ENCODE measurements around the gene UNC119B. TPM values are rescaled to one million over a fixed set of nuclear protein-coding genes. Genes with fewer than 3 reads are reported as not detected.

UNC119B gene
- total RNA-seq, 1 donor from 2014 or later: 20.6 TPM

- intact Hi-C loops (cut with micrococcal nuclease): no loop called here
These were observed 28.2 kb downstream of the UNC119B start for GRCh38 chr12:120738252-120739030.

DNA sequence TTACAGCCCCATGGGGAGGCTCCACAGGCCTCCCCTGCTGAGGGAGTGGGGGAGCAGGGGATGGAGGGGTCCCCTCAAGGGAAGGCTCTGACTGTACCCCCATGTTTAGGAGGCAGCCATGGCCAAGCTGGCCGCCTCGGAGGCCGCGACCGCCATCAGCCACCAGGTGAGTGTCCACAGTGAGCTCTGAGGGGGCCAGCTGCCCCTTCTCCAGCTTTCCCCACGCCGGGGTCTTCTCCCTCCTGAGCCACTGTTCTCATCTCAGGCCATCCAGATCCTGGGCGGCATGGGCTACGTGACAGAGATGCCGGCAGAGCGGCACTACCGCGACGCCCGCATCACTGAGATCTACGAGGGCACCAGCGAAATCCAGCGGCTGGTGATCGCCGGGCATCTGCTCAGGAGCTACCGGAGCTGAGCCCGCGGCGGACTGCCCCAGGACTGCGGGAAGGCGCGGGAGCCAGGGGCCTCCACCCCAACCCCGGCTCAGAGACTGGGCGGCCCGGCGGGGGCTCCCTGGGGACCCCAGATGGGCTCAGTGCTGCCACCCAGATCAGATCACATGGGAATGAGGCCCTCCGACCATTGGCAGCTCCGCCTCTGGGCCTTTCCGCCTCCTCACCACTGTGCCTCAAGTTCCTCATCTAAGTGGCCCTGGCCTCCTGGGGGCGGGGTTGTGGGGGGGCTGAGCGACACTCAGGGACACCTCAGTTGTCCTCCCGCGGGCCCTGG, 28.9 kb downstream of the UNC119B start:
- intact Hi-C loops (cut with micrococcal nuclease): no loop called here

- intact Hi-C loops (cut with micrococcal nuclease): no loop called here
These were observed 29.8 kb downstream of the UNC119B start for GRCh38 chr12:120739821-120740613.

DNA sequence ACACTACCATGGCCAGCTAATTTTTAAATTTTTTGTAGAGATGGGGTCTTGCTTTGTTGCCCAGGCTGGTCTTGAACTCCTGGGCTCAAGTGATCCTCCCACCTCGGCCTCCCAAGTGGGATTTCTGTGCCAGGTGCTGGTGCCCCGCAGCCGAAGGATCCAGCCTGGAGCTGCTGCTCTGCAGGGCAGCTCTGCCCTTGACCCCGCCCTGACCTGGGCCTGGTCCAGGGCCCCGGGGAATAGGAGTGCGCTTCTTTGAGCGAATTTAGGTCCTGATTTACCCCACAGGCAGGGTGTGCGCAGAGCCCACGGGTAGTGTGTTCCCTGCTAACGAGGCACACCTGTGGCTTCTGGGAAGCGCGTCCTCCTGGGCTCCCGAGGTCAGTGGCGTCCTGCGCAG, 30.6 kb downstream of the UNC119B start:
- intact Hi-C loops (cut with micrococcal nuclease): no loop called here

DNA sequence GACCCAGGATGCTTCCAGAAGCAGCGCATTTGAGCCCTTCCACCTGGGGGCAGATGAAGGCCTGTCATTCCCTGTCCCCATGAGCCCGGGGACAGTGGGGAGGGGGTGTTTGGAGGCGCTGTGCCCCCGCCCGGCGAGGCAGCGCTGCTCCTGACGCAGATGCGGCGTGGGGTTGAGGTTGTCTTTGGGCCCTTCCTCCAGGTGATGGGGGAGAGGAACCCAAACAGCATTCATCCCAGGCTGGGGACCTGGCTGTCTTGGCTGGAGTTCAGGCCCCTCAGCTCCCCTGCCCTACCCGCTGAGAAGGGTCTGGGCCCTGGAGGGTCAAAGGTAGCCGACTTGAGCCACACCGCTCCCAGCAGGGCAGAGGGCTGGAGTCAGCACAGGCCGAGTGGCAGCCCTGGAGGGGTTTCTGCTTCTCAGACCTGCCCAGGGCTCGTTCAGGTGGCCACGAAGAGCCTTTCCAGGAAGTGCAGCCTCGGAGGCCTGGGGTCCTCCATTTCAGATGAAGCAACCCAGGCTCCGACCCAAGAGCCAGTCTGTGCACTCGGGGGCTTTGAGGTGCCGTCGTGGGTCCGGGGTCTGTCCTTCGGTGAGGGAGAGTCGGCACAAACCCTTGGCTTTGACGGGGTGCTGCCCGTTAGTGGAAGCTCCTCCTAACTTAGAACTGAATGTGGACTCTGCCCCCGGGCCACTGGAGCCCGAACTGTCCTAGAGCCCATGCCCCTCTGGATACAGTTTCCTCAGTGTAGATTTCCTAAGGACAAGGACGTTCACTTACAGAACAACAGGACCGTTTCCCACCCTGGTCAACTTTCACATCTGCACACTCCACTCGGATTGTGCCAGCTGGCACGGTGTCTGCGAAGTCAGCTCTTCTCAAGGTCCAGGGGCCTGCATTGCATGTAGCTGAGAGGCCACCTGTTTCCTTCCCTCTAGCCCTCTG, 31.5 kb downstream of the UNC119B start:
- intact Hi-C loops (cut with micrococcal nuclease): no loop called here

DNA sequence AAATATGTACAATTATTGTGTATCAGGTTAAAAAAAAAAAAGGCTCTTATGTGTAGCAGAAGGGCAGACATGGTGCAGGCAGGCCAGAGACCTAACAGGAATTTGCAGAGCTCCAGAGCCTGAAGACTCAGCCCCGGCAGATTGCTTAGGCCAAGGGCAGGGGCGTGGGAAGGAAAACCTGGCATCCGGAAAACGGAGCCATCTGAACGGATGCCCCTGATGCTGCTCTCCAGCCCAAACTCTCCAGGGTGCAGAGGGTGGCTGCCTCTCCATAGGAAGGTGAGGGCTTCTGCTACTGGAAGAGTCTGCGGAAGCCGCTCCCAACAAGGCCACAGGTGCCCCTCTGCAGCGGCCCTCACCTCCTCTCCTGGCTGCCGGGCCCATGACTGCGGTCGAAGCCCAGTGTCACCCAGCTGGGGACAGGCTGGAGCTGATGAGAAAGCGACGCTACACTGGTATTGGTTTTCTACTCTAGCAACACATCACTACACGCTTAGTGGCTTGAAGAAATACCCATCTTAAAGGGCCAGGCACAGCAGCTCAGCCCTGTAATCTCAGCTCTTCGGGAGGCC, 34.8 kb downstream of the UNC119B start:
- intact Hi-C loops (cut with micrococcal nuclease): no loop called here

DNA sequence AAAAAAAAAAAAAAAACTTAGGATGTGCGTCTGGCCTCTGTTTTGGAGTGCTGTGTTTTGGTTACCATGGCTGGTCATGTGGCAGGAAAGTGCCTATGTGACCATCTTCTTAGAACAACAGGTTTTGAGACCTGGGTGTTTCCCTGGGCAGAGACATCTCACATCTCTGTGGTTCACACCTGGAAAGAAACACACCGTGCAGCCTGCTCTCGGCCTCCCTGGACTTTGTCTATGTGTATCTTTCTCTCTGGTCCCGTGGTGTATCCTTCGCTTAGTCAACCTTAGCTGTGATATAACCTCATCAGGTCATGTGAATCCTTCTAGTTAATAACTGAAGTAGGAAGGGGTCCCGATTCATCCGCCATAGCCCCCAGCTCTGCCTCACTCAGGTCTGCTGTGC, 38.0 kb downstream of the UNC119B start:
- intact Hi-C loops (cut with micrococcal nuclease): no loop called here

GRCh38 chr12:120749256-120749655, 39.0 kb downstream of the UNC119B start:
- intact Hi-C loops (cut with micrococcal nuclease): no loop called here

GRCh38 chr12:120750806-120751205, 40.5 kb downstream of the UNC119B start:
- intact Hi-C loops (cut with micrococcal nuclease): no loop called here

DNA sequence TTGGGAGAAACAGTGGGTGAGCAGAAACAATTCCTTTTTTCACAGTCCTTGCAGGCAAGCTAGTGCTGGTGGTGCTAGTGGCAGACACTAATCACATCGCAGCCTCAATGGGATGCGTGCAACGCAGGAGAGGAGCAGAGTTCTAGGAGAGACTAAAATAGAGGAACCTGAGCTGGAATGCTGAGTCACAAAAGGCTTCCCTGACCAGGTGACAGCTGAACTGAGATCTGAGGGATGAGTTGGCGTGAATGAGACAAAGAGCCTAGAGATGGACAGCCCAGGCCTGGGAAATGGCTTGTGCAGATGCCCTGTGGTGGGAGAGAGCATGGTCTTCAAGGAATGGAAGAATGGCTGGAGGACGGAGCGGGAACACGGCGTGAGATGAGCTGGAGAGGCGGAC, 41.1 kb downstream of the UNC119B start:
- intact Hi-C loops (cut with micrococcal nuclease): no loop called here

GRCh38 chr12:120754792-120755191, 44.5 kb downstream of the UNC119B start:
- intact Hi-C loops (cut with micrococcal nuclease): no loop called here

- intact Hi-C loops (cut with micrococcal nuclease): no loop called here
These were observed 45.0 kb downstream of the UNC119B start for GRCh38 chr12:120755269-120755668.

DNA sequence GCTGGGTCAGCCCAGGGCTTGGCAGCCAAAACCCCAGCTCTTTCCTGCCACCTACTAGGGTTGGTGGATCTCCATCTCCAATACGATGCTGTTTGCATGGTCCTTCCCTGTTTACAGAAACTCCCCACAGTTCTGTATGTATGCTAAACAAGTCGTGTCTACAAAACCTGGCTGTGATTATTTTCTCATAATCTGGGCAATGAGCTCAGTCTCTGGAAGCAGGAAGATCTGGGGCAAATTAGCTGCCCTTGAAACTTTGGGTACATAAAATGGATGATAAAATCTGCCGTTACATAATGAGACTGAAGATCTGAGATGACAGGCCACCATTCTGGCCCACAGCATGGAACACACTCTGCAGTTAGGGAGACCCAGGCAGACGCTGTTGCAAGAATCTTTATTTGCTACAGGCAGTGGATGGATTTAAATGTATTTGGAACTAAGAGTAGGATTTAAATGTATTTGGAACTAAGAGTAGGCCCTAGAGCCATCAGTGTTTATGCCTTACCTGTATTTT, 47.0 kb downstream of the UNC119B start:
- intact Hi-C loops (cut with micrococcal nuclease): no loop called here

DNA sequence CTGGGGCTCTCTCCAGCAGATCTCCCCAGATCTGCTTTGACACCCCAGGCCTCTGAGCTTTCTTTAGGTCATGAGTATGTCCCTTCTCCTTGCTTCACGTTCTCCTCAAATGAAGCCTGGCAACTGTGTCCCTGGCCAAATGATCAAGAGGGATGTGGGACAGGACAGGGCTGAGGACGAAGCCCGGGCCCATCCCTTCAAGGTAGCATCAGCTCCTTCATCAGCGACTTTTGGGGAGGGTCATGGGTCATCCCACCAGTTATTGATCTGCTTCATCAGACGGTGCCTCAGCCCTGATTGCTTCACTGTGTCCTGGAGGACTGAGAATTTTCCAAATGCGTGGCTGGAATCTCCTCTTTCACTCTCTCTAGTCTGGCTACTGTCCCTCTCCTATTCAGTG, 47.7 kb downstream of the UNC119B start:
- intact Hi-C loops (cut with micrococcal nuclease): no loop called here

- intact Hi-C loops (cut with micrococcal nuclease): no loop called here
These were observed 48.7 kb downstream of the UNC119B start for GRCh38 chr12:120758798-120759590.

GRCh38 chr12:120759591-120760348, 49.5 kb downstream of the UNC119B start:
- intact Hi-C loops (cut with micrococcal nuclease): loop anchor here (10.0 kb wide), 1 partner anchor 215 kb away; the partner anchor contains the start of gene HNF1A

GRCh38 chr12:120760349-120761254, 50.3 kb downstream of the UNC119B start:
- intact Hi-C loops (cut with micrococcal nuclease): loop anchor here (10.0 kb wide), 1 partner anchor 214 kb away; the partner anchor contains the start of gene HNF1A
